ENCODE data around the gene KRT74. TPM values are rescaled to one million over a fixed set of nuclear protein-coding genes. Genes with fewer than 3 reads are reported as not detected.

Gene KRT74
- total RNA-seq, 1 donor from 2014 or later: not detected

DNA sequence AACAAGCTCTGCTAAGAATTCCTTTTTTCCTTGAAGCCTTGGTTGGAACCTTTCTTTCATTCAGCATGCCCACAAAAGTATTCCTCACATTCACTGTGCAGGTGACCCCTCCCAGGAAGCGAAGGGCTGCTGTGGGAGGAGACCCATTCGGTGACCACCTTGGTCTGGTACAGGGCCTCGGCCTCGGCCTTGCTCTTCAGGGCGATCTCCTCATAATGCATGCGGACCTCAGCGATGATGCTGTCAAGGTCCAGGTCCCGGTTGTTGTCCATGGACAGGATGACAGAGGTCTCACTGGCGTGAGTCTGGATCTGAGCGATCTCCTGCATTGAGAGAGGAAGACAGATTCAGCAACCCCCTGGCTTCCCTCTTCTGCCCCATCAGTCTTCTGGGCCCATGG lies 3.1 kb downstream of the KRT74 start:
- no peak overlapping the region for H3K4me3 Mint-ChIP-seq (ENCODE audit: unreplicated experiment)
- peaks cover 9% of the 10 kb centered on the region for H3K27me3 Mint-ChIP-seq (ENCODE audit: unreplicated experiment)
- H3K27ac Mint-ChIP-seq (ENCODE audit: unreplicated experiment): no peak overlapping the region
- no peaks in the 10 kb centered on the region for H3K9me3 Mint-ChIP-seq (ENCODE audit: unreplicated experiment)
- TF ChIP-seq CTCF (IDR thresholded peaks at IDR 0.05; ENCODE audit: unreplicated experiment): no peak
- no peaks in the 10 kb centered on the region for H3K36me3 Mint-ChIP-seq (ENCODE audit: low read depth, unreplicated experiment)
- no peak for DNase-seq (ENCODE audit: low spot score)
- peaks cover 14% of the 10 kb centered on the region for H3K4me1 Mint-ChIP-seq (ENCODE audit: unreplicated experiment)

- H3K4me1 Mint-ChIP-seq (ENCODE audit: unreplicated experiment): peaks cover 14% of the 10 kb centered on the region
- no peak overlapping the region for H3K4me3 Mint-ChIP-seq (ENCODE audit: unreplicated experiment)
- H3K27ac Mint-ChIP-seq (ENCODE audit: unreplicated experiment): no peak overlapping the region
- H3K9me3 Mint-ChIP-seq (ENCODE audit: unreplicated experiment): no peaks in the 10 kb centered on the region
- no peak for DNase-seq (ENCODE audit: low spot score)
- H3K36me3 Mint-ChIP-seq (ENCODE audit: low read depth, unreplicated experiment): no peaks in the 10 kb centered on the region
- H3K27me3 Mint-ChIP-seq (ENCODE audit: unreplicated experiment): peaks cover 9% of the 10 kb centered on the region
- no peak for TF ChIP-seq CTCF (IDR thresholded peaks at IDR 0.05; ENCODE audit: unreplicated experiment)
These were observed 5.5 kb downstream of the KRT74 start for GRCh38 chr12:52568111-52568510.

DNA sequence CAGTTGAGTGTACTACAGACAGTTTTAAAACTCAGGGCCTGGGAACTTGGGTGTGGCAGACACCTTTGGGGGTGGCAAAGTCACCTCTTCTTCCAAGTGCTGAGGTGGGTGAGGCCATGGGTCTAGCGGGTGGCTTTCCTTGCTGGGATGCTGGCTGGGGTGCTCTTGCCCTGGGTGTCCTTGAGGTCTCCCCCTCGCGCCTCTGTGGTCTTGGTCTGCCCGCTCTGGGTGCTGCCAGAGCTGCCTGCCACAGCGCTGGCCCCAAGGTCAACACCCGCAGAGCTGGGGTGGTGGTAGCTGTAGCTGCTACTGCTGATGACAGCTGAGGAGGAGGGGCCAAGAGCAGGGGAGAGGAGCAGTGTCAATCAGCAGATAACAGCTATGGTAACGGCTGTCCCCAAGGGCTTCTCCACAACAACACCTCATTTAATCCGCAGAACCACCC lies 6.8 kb downstream of the KRT74 start:
- Mint-ChIP-seq H3K27me3 (ENCODE audit: unreplicated experiment) (peaks cover 9% of the 10 kb centered on the region), H3K4me3 (ENCODE audit: unreplicated experiment) (no peak overlapping the region), H3K4me1 (ENCODE audit: unreplicated experiment) (peaks cover 6% of the 10 kb centered on the region), H3K9me3 (ENCODE audit: unreplicated experiment) (no peaks in the 10 kb centered on the region), H3K27ac (ENCODE audit: unreplicated experiment) (no peak overlapping the region), H3K36me3 (ENCODE audit: low read depth, unreplicated experiment) (no peaks in the 10 kb centered on the region)
- DNase-seq (ENCODE audit: low spot score): no peak
- no peak for TF ChIP-seq CTCF (IDR thresholded peaks at IDR 0.05; ENCODE audit: unreplicated experiment)

- peaks cover 2% of the 10 kb centered on the region for H3K4me1 Mint-ChIP-seq (ENCODE audit: unreplicated experiment)
These were observed 9.1 kb downstream of the KRT74 start for GRCh38 chr12:52564582-52564981.

More at GRCh38 chr12:52564582-52564981, 9.1 kb downstream of the KRT74 start:
- Mint-ChIP-seq H3K4me3 (ENCODE audit: unreplicated experiment) (no peak overlapping the region), H3K27me3 (ENCODE audit: unreplicated experiment) (peaks cover 6% of the 10 kb centered on the region), H3K36me3 (ENCODE audit: low read depth, unreplicated experiment) (no peaks in the 10 kb centered on the region), H3K27ac (ENCODE audit: unreplicated experiment) (no peak overlapping the region), H3K9me3 (ENCODE audit: unreplicated experiment) (no peaks in the 10 kb centered on the region)
- DNase-seq (ENCODE audit: low spot score): no peak
- TF ChIP-seq CTCF (IDR thresholded peaks at IDR 0.05; ENCODE audit: unreplicated experiment): no peak

Measured in endothelial cell (in vitro differentiated cells).